RWPE2 (cell line): Measurements from ENCODE around the gene CES2.

Experiments
- ATAC-seq: fragments of 200-7000 bp; cut with Tn5 transposase; 3 replicates; pipeline ENCODE4 v1.9.1; 2021; ENCODE audit warnings: low read depth
- DNase-seq: peaks from one replicate; pipeline ENCODE4 v3.0.0-alpha.2; 2020; ENCODE audit warnings: low spot score
- H3K27ac ChIP-seq: fragments of 450-650 bp; 2 replicates; pipeline ENCODE4 v1.5.1; 2017; ENCODE audit warnings: mild to moderate bottlenecking; ENCODE audit not compliant: poor library complexity, severe bottlenecking
- H3K27me3 ChIP-seq: fragments of 250-450 bp; sonication (Bioruptor Pico); 2 replicates; pipeline ENCODE4 v1.5.1; 2021; ENCODE audit warnings: mild to moderate bottlenecking, moderate library complexity; ENCODE audit not compliant: insufficient read depth, poor library complexity, severe bottlenecking
- H3K36me3 ChIP-seq: fragments of 250-450 bp; sonication (Bioruptor Pico); 2 replicates; pipeline ENCODE4 v1.5.1; 2020; ENCODE audit warnings: low read depth, mild to moderate bottlenecking, moderate library complexity
- H3K4me1 ChIP-seq: fragments of 250-450 bp; sonication (Bioruptor Pico); 2 replicates; pipeline ENCODE4 v1.5.1; 2021; ENCODE audit warnings: mild to moderate bottlenecking, moderate library complexity; ENCODE audit not compliant: insufficient read depth, poor library complexity, severe bottlenecking
- H3K4me3 ChIP-seq: fragments of 250-450 bp; sonication (Bioruptor Pico); 2 replicates; pipeline ENCODE4 v1.5.1; 2021; ENCODE audit warnings: mild to moderate bottlenecking, moderate library complexity; ENCODE audit not compliant: severe bottlenecking
- H3K9me3 ChIP-seq: fragments of 250-450 bp; sonication (Bioruptor Pico); 2 replicates; pipeline ENCODE4 v1.5.1; 2021; ENCODE audit warnings: mild to moderate bottlenecking, moderate library complexity; ENCODE audit not compliant: severe bottlenecking
- CTCF ChIP-seq: fragments of 450-650 bp; IDR thresholded peaks from one replicate; pipeline ENCODE4 v1.5.1; 2017; ENCODE audit warnings: mild to moderate bottlenecking, moderate library complexity; ENCODE audit not compliant: poor library complexity, severe bottlenecking

The CES2 gene

GRCh38 chr16:66923866-66924265 lies 11.4 kb upstream of the CES2 start:
- no peaks in the 10 kb centered on the region for H3K9me3 ChIP-seq
- DNase-seq: no peak
- H3K36me3 ChIP-seq: no peaks in the 10 kb centered on the region
- no peak for TF ChIP-seq CTCF
- peaks cover 20% of the 10 kb centered on the region for H3K27me3 ChIP-seq
- H3K27ac ChIP-seq: no peak overlapping the region
- peaks cover 18% of the 10 kb centered on the region for H3K4me1 ChIP-seq
- no peak for ATAC-seq
- no peak overlapping the region for H3K4me3 ChIP-seq

DNA sequence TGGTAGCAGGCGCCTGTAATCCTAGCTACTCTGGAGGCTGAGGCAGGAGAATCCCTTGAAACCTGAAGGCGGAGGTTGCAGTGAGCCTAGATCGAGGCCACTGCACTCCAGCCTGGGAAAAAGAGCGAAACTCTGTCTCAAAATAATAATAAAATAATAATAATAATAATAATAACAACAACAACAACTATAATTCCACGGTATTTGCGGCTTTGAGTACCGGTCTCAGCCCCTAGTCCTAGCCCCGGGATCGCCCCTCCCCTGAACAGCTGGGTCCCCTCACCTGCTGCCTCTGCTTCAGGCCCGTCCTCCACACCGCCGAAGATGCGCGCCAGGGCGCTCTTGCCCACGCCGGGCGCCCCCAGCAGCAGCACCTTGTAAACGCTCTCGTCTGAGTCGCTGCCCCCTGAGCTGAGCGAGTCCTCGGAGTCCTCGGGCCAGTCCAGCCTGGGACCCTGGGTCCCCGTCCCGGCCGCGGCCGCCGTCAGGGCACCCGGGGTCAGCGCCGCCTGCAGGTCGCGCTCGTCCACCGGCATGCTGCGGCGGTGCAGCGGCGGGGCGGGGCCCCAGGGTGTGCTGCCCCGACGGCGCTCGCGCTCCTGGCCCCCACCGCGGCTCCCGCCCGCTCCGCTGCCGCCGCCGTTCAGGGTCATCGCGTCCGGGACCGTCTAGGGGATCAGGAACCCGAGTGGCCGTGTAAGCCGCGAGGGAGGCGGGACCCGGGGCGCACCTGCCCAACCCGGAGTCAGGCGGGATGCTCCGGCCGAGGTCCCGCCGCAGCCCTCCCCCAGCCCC lies 10.6 kb upstream of the CES2 start:
- no peak overlapping the region for H3K27ac ChIP-seq
- peaks cover 20% of the 10 kb centered on the region for H3K27me3 ChIP-seq
- peaks cover 18% of the 10 kb centered on the region for H3K4me1 ChIP-seq
- ATAC-seq (peak; percentile 28; the same call in 2 of the 3 replicates), DNase-seq (no peak)
- no peaks in the 10 kb centered on the region for H3K36me3 ChIP-seq
- H3K9me3 ChIP-seq: no peaks in the 10 kb centered on the region
- peak; percentile 50 for TF ChIP-seq CTCF
- peak overlapping the region; percentile 19 for H3K4me3 ChIP-seq

DNA sequence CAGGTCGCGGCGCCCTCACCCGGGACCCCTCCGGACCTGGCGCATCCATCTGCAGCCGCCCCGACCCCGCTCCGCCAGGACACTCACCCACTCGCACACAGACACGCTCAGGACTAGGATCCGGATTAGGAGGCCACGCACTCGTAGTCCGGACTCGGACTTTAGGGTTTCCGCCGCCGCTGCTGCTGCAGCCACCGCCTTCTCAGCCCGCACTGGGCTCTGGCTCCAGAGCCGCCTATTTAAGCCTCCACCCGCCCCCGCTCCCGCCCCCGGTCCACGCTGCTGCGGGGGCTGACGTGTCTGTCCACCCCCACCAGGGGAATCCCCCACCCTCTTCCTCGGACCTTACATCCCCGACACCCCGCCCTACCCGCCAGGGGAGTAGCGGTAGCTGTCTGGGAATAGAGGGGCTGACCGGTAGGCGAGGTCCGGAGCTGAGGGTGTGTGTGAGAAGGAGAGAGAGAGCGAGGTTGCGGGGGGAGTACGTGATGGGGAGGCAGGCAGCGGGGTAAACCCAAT lies 9.9 kb upstream of the CES2 start, which contains the start of gene RRAD:
TSS of gene RRAD (minus strand) at position 214 of the 519 bp plus-strand sequence. CDS start 356 bp downstream, outside the sequence.
- H3K9me3 ChIP-seq: no peaks in the 10 kb centered on the region
- no peak for ATAC-seq
- no peak within 1 kb of the TSS for H3K27ac ChIP-seq
- peaks cover 18% of the 10 kb centered on the region for H3K4me1 ChIP-seq
- peaks cover 20% of the 10 kb centered on the region for H3K27me3 ChIP-seq
- no peak for TF ChIP-seq CTCF
- no peaks in the 10 kb centered on the region for H3K36me3 ChIP-seq
- peak within 1 kb of the TSS; percentile 19 for H3K4me3 ChIP-seq
- no peak for DNase-seq

DNA sequence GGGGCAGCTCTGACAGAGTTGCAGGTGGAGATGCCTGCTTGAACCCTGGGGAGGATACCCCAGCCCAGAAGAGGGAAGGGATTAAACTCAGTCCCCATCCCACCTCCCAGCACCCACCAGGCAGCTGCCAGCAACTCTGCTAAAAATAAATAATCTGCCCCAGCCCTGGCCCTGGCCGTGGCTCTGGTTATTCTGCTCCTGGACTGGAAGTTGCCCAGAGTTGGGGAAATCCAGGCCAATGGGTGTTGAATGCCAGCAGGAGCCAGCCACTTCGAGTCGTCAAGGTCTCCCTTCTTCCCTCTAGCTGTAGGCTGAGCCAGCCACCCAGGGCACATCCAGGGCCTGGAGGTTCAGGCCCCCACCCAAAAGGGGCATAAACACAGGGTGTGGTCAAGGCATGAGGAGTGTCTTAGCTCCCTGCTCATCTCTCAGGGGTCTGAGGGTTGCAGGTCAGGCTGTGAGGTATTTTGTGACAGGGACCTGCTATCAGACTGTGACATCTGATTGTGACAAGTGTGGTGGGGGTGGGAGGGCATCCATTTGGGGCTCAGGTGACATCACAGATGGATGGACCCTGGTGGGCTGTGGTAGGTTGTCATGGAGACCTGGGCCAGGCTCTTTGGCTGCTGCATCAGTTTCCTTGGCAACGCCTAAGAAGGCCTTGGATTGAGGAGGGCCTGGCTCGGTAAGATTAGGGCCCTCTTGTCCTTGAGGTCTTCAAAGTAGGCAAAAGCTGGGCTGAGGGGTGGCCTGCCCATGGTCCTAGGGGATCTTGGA lies 9.0 kb upstream of the CES2 start:
- Histone ChIP-seq H3K9me3 (no peaks in the 10 kb centered on the region), H3K27ac (no peak overlapping the region), H3K27me3 (peaks cover 20% of the 10 kb centered on the region), H3K36me3 (no peaks in the 10 kb centered on the region), H3K4me1 (peaks cover 18% of the 10 kb centered on the region), H3K4me3 (no peak overlapping the region)
- DNase-seq (no peak), ATAC-seq (no peak)
- TF ChIP-seq CTCF: no peak
